AG04449 (cell line): ENCODE measurements around the gene GRAMD4.

ENCODE experiments used
- CTCF ChIA-PET: fragments of 350-600 bp; formaldehyde crosslinking; extraction: SDS; loops from one replicate; lab custom pipeline; 2021; ENCODE audit warnings: antibody characterized with exemption; lab: Yijun Ruan, JAX
- POLR2A ChIA-PET: fragments of 400-600, 350-600 bp; formaldehyde crosslinking; extraction: SDS; loops from one replicate; lab custom pipeline; 2020; ENCODE audit warnings: antibody characterized with exemption, inconsistent platforms; lab: Yijun Ruan, JAX
- DNase-seq: peaks from one replicate; pipeline ENCODE4 v3.0.0-alpha.2; 2010; ENCODE audit warnings: low read depth, low spot score
- H3K4me3 ChIP-seq: 2 replicates; pipeline ENCODE4 v1.5.1; 2011; ENCODE audit warnings: low read depth, mild to moderate bottlenecking, control low read depth, low read length
- TF ChIP-seq, protein P1 (sequence below): IDR thresholded peaks from one replicate; pipeline ENCODE4 v1.5.1; 2011; ENCODE audit warnings: mild to moderate bottlenecking, moderate library complexity, low read length, control low read depth, inconsistent platforms; ENCODE audit not compliant: insufficient read depth; ENCODE audit errors: missing control alignments

Gene GRAMD4

DNA sequence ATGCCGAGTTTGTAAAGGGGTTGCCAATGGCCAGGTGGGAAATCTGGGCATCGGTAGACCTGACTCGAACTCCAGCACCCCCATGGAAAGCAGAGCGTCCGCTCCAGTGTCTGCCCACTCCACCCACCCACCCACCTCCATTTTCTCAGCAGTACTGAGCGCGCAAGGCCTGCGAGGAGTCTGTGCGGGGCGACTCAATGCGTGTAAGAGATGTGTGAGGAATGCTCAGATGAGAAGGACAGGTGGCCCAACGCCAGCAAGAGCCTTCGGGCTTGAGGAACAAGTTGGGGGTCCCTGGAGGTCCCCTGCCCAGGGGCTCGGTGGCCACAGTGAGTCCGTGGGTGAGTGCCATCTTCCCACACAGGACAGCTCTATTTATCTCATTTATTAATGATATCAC, 67.3 kb downstream of the GRAMD4 start:
- ChIA-PET POLR2A (no interaction called here), CTCF (interaction anchor here (1.5 kb wide), 1 partner anchor 11 kb away, joined by 4 read pairs; no protein-coding TSS in a partner anchor)
- TF ChIP-seq, protein P1, sequence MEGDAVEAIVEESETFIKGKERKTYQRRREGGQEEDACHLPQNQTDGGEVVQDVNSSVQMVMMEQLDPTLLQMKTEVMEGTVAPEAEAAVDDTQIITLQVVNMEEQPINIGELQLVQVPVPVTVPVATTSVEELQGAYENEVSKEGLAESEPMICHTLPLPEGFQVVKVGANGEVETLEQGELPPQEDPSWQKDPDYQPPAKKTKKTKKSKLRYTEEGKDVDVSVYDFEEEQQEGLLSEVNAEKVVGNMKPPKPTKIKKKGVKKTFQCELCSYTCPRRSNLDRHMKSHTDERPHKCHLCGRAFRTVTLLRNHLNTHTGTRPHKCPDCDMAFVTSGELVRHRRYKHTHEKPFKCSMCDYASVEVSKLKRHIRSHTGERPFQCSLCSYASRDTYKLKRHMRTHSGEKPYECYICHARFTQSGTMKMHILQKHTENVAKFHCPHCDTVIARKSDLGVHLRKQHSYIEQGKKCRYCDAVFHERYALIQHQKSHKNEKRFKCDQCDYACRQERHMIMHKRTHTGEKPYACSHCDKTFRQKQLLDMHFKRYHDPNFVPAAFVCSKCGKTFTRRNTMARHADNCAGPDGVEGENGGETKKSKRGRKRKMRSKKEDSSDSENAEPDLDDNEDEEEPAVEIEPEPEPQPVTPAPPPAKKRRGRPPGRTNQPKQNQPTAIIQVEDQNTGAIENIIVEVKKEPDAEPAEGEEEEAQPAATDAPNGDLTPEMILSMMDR: no peak
- no peak for DNase-seq
- no peak overlapping the region for H3K4me3 ChIP-seq

DNA sequence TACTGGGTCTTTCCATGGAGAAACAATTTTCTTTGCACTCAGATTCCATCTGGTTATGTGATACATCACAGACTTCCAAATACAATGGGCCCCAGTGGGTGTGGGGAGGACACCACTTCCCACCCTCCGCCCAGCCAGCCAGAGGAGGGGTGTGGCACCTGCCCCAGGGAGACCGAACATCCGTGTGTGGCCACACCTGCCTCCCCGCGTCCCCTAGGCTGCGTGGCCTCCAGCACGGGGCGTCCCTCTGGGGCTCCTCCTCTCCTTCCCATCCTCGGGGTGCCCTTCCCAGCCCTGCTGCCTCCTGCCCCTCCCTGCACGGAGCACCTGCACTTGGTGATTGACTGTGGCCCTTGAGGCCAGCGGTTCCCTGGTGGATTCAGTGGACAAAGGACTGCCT, 68.8 kb downstream of the GRAMD4 start:
- TF ChIP-seq, protein P1: no peak
- DNase-seq: no peak
- ChIA-PET CTCF (no interaction called here), POLR2A (interaction anchor here (0.7 kb wide), 1 partner anchor 27 kb away, joined by 3 read pairs; no protein-coding TSS in a partner anchor)
- H3K4me3 ChIP-seq: no peak overlapping the region

DNA sequence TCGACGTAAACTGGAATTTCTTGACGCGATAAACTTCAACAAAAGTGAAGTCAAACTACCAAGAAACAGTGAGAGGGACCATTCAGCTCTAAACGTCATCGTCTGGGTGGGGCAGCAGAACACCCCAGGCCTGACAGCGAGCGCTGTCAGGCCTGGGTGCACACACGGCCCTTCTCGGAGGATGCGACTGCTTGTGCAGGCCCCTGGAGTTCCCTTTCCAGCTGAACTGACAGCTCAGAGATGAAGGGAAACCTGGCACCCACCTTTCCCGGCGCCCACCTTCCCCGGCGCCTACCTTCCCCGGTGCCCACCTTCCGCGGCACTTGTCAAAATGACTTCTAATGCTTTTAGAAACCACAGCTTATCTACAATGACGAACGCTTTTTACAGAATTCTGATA, 70.0 kb downstream of the GRAMD4 start:
- TF ChIP-seq, protein P1: no peak
- no peak for DNase-seq
- CTCF ChIA-PET: no interaction called here
- POLR2A ChIA-PET: no interaction called here
- no peak overlapping the region for H3K4me3 ChIP-seq

DNA sequence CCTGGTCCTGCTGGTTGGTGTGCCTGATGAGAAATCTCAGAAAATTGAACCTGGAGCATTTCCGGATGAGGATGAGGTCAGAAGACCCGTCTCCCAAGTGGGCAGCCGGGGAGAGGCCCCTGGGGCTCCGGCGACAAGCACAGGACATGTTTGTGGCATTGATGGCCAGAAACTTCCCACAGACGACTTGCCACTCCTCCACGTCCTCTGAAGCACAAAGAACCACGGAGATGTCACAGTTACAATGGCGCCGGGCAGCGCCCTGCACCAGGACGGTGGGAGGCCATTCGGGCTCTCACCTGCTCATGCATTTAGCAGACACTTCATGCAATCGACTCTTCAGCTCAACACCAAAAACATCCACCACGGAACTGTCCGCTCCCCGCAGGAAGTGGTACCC, 71.4 kb downstream of the GRAMD4 start:
- POLR2A ChIA-PET: no interaction called here
- CTCF ChIA-PET: no interaction called here
- DNase-seq: no peak
- TF ChIP-seq, protein P1: no peak
- H3K4me3 ChIP-seq: no peak overlapping the region

DNA sequence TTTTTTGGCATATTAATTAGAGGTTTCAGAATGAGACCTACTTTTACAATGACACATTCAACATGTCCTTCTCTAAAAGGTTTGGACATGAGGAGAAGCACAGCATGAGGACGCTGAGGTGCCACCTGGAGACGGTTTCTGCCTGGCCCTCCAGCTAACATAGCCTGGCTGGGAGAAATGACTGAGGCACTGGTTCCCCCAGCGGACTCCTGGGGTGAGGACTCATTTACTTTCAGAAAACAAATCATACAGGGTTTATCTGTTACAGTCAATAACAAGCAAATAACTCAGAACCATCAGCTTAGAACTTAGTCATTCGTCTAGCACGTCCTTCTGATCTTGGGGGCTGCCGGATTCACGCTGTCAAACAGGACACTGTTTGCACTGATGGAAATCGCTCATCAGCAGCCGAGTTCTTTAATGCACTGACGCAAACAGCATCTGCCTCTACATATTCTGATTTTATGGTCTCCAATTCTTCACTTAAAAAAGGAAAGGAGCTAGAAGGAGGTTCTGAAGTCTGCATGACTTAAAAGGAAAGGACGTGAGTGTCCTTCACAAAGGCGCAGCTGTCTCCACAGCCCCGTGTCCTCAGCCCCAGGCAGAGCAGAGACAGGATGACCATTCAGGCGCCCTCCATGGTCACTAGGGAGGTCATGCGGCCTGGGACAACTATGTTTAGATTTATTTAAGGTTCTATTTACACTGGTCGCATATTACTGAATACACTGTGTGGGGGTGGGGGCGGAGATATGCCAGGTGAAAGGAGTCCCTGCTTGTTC, 73.6 kb downstream of the GRAMD4 start:
- POLR2A ChIA-PET: no interaction called here
- H3K4me3 ChIP-seq: no peak overlapping the region
- no peak for DNase-seq
- CTCF ChIA-PET: no interaction called here
- TF ChIP-seq, protein P1: no peak

DNA sequence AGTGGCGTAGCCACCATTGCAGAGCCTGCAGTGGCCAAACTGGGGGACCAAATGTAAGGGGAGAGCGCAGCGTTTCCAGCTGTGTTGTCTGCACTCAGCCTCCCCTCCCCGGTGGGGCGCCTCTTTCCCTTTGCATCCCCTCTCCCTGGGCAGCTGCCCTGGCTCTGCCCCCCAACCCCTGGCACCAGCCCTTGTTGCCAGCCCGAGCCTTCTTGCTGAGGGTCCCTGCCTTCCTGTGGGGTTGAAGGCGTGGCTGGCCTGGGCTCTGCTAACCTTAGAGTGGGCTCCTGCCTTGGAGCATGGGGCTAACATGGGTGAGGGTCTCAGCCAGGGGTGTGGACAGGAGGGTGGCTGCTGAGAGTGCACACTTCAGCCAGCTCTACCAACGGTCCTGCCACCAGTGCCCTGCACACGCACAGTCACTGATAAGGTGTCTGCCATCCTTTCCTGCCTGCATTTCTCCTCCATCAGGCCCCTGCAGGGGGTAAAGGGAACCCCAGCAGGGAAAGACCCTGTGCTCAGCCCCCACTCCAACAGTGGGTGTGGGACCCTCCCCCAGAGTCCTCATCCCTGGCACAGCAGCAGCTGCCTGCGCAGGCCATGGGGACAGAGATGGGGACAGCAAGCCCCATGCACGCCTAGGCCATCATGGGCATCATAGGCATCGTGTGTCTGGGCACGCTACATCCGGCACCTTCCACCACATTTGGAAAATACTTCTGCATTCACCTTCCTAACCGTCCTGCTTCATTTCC, 74.4 kb downstream of the GRAMD4 start:
- DNase-seq: no peak
- ChIA-PET CTCF (no interaction called here), POLR2A (no interaction called here)
- TF ChIP-seq, protein P1: no peak
- no peak overlapping the region for H3K4me3 ChIP-seq
